ENCODE results near the gene PRL.

DNA sequence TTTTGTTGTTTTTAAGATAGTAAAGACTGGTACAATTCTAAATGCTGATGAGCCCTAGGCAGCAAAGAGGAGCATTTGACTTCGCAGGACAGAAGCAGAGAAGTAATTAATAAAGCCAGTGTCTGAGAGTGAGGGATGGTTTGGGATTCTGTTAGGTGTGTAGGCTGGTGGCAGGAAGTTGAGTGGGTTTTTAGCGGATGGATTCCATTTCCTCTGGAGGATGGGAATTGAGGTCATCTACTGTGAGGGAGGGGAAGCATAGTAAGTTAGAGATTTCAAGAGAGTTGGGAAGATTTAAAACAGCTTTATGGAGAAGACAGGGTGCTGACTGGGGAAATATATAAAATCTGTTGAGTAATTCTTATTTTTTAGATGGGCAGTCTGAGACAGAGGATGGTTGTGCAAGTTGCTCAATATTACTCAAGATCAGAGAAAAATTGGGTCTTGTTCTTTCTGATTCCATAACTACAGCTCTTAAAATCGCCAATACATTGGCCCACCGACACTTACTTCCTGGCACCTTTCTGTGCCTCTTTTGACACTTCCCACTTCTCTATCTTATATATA, 48.8 kb downstream of the PRL start:
- TF ChIP-seq TARDBP (IDR thresholded peaks at IDR 0.05) (no peak), BHLHE40 (IDR thresholded peaks at IDR 0.05; ENCODE audit: borderline replicate concordance) (no peak), CTBP1 (IDR thresholded peaks at IDR 0.05; ENCODE audit: borderline replicate concordance) (no peak), NFRKB (IDR thresholded peaks at IDR 0.05) (no peak), FOXM1 (IDR thresholded peaks at IDR 0.05; ENCODE audit: borderline replicate concordance) (no peak), HDGF (IDR thresholded peaks at IDR 0.05; ENCODE audit: borderline replicate concordance) (no peak), FOXK2 (IDR thresholded peaks at IDR 0.05) (no peak), SP1 (IDR thresholded peaks at IDR 0.05) (no peak)
- TF ChIP-seq, protein P1, sequence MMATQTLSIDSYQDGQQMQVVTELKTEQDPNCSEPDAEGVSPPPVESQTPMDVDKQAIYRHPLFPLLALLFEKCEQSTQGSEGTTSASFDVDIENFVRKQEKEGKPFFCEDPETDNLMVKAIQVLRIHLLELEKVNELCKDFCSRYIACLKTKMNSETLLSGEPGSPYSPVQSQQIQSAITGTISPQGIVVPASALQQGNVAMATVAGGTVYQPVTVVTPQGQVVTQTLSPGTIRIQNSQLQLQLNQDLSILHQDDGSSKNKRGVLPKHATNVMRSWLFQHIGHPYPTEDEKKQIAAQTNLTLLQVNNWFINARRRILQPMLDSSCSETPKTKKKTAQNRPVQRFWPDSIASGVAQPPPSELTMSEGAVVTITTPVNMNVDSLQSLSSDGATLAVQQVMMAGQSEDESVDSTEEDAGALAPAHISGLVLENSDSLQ (IDR thresholded peaks at IDR 0.05), result no peak
